SW 1271 (cell line): ENCODE results near the gene PGAP3.

Source experiments
- DNase-seq, 2 experiments: peaks; one replicate each; lab custom pipeline; 2025; lab: John Stamatoyannopoulos, UW

PGAP3 gene

GRCh38 chr17:39696731-39697130, 8.9 kb upstream of the PGAP3 start:
- DNase-seq: no peak

GRCh38 chr17:39695089-39695474, 7.2 kb upstream of the PGAP3 start:
- DNase-seq: no peak

GRCh38 chr17:39694593-39694992, 6.7 kb upstream of the PGAP3 start:
- DNase-seq: no peak

GRCh38 chr17:39688945-39689344, 1.1 kb upstream of the PGAP3 start:
- no peak for DNase-seq

- DNase-seq: no peak
Measured at GRCh38 chr17:39688475-39688835, 598 bp upstream of the PGAP3 start.

- no peak for DNase-seq
Measured at GRCh38 chr17:39687101-39687545, 734 bp downstream of the PGAP3 start.

- no peak for DNase-seq
Measured at GRCh38 chr17:39684369-39685192, 3.3 kb downstream of the PGAP3 start.

GRCh38 chr17:39683295-39683939, 4.4 kb downstream of the PGAP3 start:
- no peak for DNase-seq

GRCh38 chr17:39679521-39680192, 8.2 kb downstream of the PGAP3 start:
- no peak for DNase-seq

- DNase-seq: no peak
Measured at GRCh38 chr17:39678340-39679116, 9.3 kb downstream of the PGAP3 start.

GRCh38 chr17:39677542-39678339, 10.1 kb downstream of the PGAP3 start:
- no peak for DNase-seq

- DNase-seq: no peak
Measured at GRCh38 chr17:39677072-39677471, 10.8 kb downstream of the PGAP3 start.

GRCh38 chr17:39676198-39676819, 11.5 kb downstream of the PGAP3 start:
- DNase-seq: no peak

- DNase-seq: no peak
Measured at GRCh38 chr17:39675390-39676082, 12.3 kb downstream of the PGAP3 start.

GRCh38 chr17:39674702-39675389, 13.0 kb downstream of the PGAP3 start:
- DNase-seq: no peak

- no peak for DNase-seq
Measured at GRCh38 chr17:39674179-39674578, 13.7 kb downstream of the PGAP3 start.

- DNase-seq: no peak
Measured at GRCh38 chr17:39673335-39674081, 14.3 kb downstream of the PGAP3 start.

- no peak for DNase-seq
Measured at GRCh38 chr17:39672522-39673334, 15.1 kb downstream of the PGAP3 start.
